Measurements from ENCODE around the gene CCDC38. TPM values are rescaled to one million over a fixed set of nuclear protein-coding genes. Genes with fewer than 3 reads are reported as not detected.
A peak's percentile ranks its signal among the peaks of the same experiment; 100 is the strongest.

The CCDC38 gene
- total and polyA plus RNA-seq, 2 experiments from 2014 or later = not detected

DNA sequence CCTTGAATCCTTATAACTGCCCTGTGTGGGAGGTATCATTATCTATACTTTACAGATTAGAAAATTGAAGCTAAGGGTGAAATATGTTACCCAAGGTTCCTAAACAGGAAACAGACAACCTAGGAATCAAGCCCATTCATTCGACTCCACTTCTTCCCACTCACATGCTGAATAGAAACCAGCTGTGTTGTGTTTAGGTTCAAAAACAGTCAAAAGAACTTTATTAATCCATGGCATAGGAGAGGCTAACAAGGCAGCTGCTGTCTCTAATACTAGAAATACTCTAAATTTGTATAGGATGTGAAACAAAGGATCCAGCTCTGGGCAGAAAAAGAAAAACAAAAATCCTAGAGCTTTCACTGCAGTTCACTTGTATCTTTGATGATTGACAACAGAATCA is 10.6 kb upstream of the CCDC38 start:
- H3K27me3 ChIP-seq = no peaks in the 10 kb centered on the region
- H3K4me1 ChIP-seq (ENCODE audit: low read depth) = no peaks in the 10 kb centered on the region
- H3K4me3 ChIP-seq = no peak overlapping the region
- no peak for TF ChIP-seq CTCF (IDR thresholded peaks at IDR 0.05; ENCODE audit: low read depth, low read length)
- DNase-seq (ENCODE audit: low read depth in 1 of 2, low spot score in 1 of 2) = peak in 1 of 2 donors; percentile 19
- H3K36me3 ChIP-seq = no peaks in the 10 kb centered on the region
- no peaks in the 10 kb centered on the region for H3K9me3 ChIP-seq (ENCODE audit: low read depth)
- no peak overlapping the region for H3K27ac ChIP-seq

DNA sequence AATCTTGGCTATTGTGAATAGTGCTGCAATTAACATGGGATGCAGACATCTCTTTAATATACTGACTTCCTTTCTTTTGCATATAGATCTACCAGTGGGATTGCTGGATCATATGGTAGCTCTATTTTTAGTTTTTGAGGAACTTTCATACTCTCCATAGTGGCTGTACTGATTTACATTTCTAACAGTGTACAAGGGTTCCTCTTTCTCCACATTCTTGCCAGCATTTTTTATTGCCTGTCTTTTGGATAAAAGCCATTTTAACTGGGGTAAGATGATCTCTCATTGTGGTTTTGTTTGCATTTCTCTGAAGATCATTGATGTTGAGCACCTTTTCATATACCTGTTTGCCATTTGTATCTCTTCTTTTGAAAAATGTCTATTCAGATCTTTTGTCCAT is 9.1 kb upstream of the CCDC38 start:
- TF ChIP-seq CTCF (IDR thresholded peaks at IDR 0.05; ENCODE audit: low read depth, low read length) = no peak
- Histone ChIP-seq H3K27ac (no peak overlapping the region), H3K4me3 (no peak overlapping the region), H3K27me3 (no peaks in the 10 kb centered on the region), H3K36me3 (no peaks in the 10 kb centered on the region), H3K9me3 (ENCODE audit: low read depth) (no peaks in the 10 kb centered on the region), H3K4me1 (ENCODE audit: low read depth) (no peaks in the 10 kb centered on the region)
- DNase-seq (ENCODE audit: low read depth in 1 of 2, low spot score in 1 of 2) = no peak

DNA sequence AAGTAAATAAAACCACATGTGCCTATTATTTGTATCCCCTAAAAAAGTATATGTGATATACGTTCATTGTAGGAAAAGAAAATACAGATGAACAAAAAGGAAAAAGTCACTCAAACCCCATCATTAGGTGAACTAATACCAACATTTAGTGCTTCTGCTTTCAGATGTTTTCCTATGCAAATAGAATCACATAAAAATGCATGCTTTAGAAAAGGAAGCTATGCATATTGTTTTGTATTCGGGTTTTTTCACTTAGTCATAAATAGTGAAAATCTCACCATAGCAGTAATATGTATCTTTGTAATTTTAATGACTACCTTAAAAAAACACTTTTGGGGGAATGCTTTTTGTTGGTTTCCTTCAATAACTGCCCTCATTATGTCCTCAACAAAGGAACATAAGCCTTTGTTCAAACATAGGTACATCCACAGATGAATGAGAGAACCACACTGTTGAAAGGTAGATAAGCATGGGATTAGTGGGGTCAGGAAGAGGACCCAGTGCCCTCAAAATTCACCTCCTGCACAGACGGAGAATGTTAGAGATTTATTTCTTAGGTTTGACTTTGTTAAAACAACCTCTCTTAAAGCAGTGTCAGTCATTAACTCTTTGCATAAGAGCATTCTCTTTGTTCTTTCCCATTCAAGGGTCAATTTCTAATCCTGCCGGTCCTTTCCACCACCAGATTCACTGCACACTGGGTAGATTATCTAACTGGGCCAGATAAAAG is 7.2 kb upstream of the CCDC38 start:
- Histone ChIP-seq H3K9me3 (ENCODE audit: low read depth) (no peaks in the 10 kb centered on the region), H3K27me3 (peaks cover 13% of the 10 kb centered on the region), H3K36me3 (no peaks in the 10 kb centered on the region), H3K27ac (no peak overlapping the region), H3K4me1 (ENCODE audit: low read depth) (no peaks in the 10 kb centered on the region), H3K4me3 (no peak overlapping the region)
- TF ChIP-seq CTCF (IDR thresholded peaks at IDR 0.05; ENCODE audit: low read depth, low read length) = no peak
- DNase-seq (ENCODE audit: low read depth in 1 of 2, low spot score in 1 of 2) = no peak

DNA sequence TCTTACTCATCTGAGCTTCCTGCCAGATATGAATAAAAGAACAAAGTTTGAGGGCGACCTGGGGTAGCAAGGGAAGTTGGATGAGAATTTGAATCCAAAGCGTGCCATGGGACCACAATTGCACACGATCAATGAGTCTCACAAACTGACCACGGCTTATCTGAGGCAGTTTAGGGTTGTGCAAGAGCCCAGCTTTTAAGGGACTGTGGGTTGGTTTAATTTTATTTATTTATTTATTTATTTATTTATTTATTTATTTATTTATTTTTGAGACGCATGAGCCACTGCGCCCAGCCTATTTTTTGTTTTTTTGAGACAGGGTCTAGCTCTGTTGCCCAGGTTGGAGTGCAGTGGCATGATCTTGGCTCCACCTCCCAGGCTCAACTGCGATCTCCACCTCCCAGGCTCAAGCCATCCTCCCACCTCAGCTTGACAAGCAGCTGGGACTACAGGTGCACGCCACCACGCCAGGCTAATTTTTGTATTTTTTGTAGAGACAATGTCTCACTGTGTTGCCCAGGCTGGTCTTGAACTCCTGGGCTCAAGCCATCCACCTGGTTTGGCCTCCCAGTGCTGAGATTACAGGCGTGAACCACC is 1.8 kb upstream of the CCDC38 start:
- Histone ChIP-seq H3K4me1 (ENCODE audit: low read depth) (peaks cover 6% of the 10 kb centered on the region), H3K27me3 (peaks cover 25% of the 10 kb centered on the region), H3K36me3 (no peaks in the 10 kb centered on the region), H3K9me3 (ENCODE audit: low read depth) (no peaks in the 10 kb centered on the region), H3K27ac (no peak overlapping the region), H3K4me3 (no peak overlapping the region)
- TF ChIP-seq CTCF (IDR thresholded peaks at IDR 0.05; ENCODE audit: low read depth, low read length) = no peak
- peak in 1 of 2 donors; percentile 1 for DNase-seq (ENCODE audit: low read depth in 1 of 2, low spot score in 1 of 2)

DNA sequence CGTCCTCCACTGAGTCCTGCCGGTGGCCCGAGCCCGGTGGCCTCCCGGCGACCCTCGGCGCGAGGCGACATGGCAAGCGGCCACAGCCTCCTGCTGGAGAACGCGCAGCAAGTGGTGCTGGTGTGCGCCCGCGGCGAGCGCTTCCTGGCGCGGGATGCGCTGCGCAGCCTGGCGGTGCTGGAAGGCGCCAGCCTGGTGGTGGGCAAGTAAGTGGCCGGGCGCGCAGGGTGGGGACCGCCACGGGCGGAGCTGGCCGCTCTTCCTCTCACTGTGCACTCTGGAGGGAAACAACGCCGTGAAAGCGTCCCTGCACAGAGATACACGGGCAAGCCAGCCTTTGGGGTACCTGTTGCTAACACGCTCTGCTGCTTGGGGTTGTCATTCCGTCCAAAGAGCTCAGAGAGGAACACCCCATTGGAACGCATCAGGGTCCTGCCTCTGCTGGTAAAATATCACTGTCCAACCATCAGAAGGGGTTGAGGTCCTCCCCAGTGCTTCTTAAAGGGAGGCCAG is 972 bp upstream of the CCDC38 start, which contains the start of gene AMDHD1:
Gene AMDHD1, plus strand, starts transcription at position 2 of the 513 bp plus-strand sequence. Its CDS starts 68 bp downstream, at position 70.
- Histone ChIP-seq H3K36me3 (no peaks in the 10 kb centered on the region), H3K4me3 (peak within 1 kb of the TSS; percentile 89), H3K4me1 (ENCODE audit: low read depth) (peaks cover 6% of the 10 kb centered on the region), H3K9me3 (ENCODE audit: low read depth) (no peaks in the 10 kb centered on the region), H3K27me3 (peaks cover 25% of the 10 kb centered on the region), H3K27ac (no peak within 1 kb of the TSS)
- peak; percentile 31 for TF ChIP-seq CTCF (IDR thresholded peaks at IDR 0.05; ENCODE audit: low read depth, low read length)
- DNase-seq (ENCODE audit: low read depth in 1 of 2, low spot score in 1 of 2) = peak; percentile 55 to 82

Measured in cardiac muscle cell (in vitro differentiated cells and primary cell).